ENCODE results near the gene SLC25A4.

- TF ChIP-seq YY1 (IDR thresholded peaks at IDR 0.05; ENCODE audit: insufficient read depth, insufficient read length) (no peak), ZNF274 (IDR thresholded peaks at IDR 0.05; ENCODE audit: low read depth, low read length) (no peak)
These were observed 36.4 kb downstream of the SLC25A4 start for GRCh38 chr4:185179488-185179887.
